Gastroesophageal sphincter (tissue), 4 donors: ENCODE measurements around the gene KLHL17. TPM values are rescaled to one million over a fixed set of nuclear protein-coding genes. Genes with fewer than 3 reads are reported as not detected.

Experiments used
- ATAC-seq: fragments of 150-250 bp; one replicate; pipeline ENCODE4 v1.9.1; 2016; ENCODE audit warnings: mild to moderate bottlenecking, moderate library complexity
- H3K27ac ChIP-seq, 4 donors: fragments of 200-600 bp; sonication (generic) in 3 of 4; 1 replicate in 3 of 4; 2 replicates in 1 of 4; pipeline ENCODE4 v1.5.1; 2016 to 2019
- H3K27me3 ChIP-seq: fragments of 200-600 bp; sonication (generic); one replicate; pipeline ENCODE4 v1.5.1; 2019
- H3K36me3 ChIP-seq, 2 donors: fragments of 200-600 bp; sonication (generic); one replicate each; pipeline ENCODE4 v1.5.1; 2019; ENCODE audit warnings: control low read depth in 1 of 2
- H3K4me1 ChIP-seq, 3 donors: fragments of 200-600 bp; sonication (generic); 1 replicate in 2 of 3; 2 replicates in 1 of 3; pipeline ENCODE4 v1.5.1; 2016 to 2019; ENCODE audit warnings: control low read depth in 2 of 3
- H3K4me3 ChIP-seq, 2 donors: fragments of 200-600 bp; sonication (generic); one replicate each; pipeline ENCODE4 v1.5.1; 2019; ENCODE audit warnings: mild to moderate bottlenecking in 1 of 2, moderate library complexity in 1 of 2
- H3K9me3 ChIP-seq, 3 donors: fragments of 200-600 bp; sonication (generic); one replicate each; pipeline ENCODE4 v1.5.1; 2017 to 2019; ENCODE audit warnings: control low read depth in 2 of 3
- EP300 ChIP-seq: sonication (generic); formaldehyde crosslinking; IDR thresholded peaks from one replicate; pipeline ENCODE4 v1.6.1; 2017; ENCODE audit warnings: antibody characterized with exemption, mild to moderate bottlenecking
- POLR2A ChIP-seq, 2 donors: fragments of 450-650 bp; IDR thresholded peaks; one replicate each; pipeline ENCODE4 v1.6.1; 2017; ENCODE audit warnings: antibody characterized with exemption in 2 of 2, mild to moderate bottlenecking in 2 of 2, moderate library complexity in 1 of 2
- POLR2AphosphoS5 ChIP-seq: sonication (generic); formaldehyde crosslinking; IDR thresholded peaks from one replicate; pipeline ENCODE4 v1.6.1; 2017; ENCODE audit warnings: antibody characterized with exemption
- WGBS, 2 donors: methylation state at CpG; one replicate each; pipeline ENCODE4 v1.1.5; 2018; ENCODE audit warnings: low coverage in 1 of 2; 5-methylcytosine and 5-hydroxymethylcytosine counted together
- total RNA-seq, 4 donors: library from RNA; depleted of rRNA; stranded (reverse); fragments of >200 nt; gene quantifications; one replicate each; pipeline ENCODE4 v1.1.0, GENCODE V29; 2016
- TF ChIP-seq, protein P1 (sequence below), 4 experiments: fragments of 200-600 bp in 2 of 4; fragments of 450-650 bp in 2 of 4; sonication (generic) in 1 of 4; IDR thresholded peaks; one replicate each; pipeline ENCODE4 v1.5.1; 2017 to 2019; ENCODE audit warnings: antibody characterized with exemption in 4 of 4, mild to moderate bottlenecking in 2 of 4, moderate library complexity in 2 of 4

The KLHL17 gene
- total RNA-seq, 4 donors from 2014 or later: 3.6 to 12.0 (median 10.1) TPM

DNA sequence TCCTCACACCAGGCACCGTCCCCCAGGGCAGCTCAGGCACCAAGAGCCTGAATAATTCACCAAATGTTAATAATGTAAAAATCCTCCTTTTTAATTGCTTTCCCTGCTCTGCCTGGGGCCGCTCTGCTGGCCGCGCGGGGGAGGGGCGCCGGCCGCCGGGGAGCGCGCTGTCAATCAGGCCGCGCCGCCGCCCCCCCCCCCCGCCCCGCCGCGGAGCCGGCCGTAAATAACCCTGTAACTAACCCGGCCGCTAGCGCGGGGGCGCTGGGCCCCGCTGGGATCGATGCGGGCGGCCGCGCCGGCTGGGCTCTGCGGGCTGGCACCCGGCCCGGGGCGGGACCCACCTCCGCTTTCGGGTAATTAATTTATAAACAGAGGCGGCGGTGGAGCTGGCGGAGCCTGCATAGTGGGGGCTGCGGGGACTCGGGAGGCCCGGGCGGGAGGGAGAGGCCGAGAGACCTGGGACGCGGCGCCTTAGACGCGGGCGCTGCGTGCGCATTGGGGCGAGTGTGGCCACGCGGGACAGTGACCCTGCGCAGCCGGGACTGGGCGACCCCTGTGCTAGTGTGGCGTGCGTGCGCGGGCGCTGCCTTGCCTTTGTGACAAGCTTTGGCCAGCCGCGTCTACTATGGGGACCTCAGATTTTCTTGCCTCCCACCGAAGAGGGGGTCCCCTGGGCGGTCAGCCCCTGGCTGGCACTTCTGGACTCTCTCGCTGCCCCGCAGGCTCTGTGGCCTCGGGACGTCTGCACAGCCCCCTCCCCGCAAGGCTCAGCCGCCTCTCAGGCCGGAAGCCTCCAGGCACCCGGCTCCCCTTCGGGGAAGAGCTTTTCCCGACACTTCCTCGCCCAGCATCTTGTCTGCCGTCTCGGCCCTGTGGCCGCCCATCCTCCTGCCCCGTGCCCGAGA is 20.0 kb upstream of the KLHL17 start:
- Histone ChIP-seq H3K27ac (peak overlapping the region in 3 of 4 donors; percentile 67 to 79 (median 78)), H3K9me3 (no peaks in the 10 kb centered on the region), H3K36me3 (peaks cover 0 to 12% of the 10 kb centered on the region in 2 donors), H3K27me3 (peaks cover 85% of the 10 kb centered on the region), H3K4me1 (peaks cover 0 to 73% (median 50%) of the 10 kb centered on the region in 3 donors), H3K4me3 (peak overlapping the region in 1 of 2 donors; percentile 47)
- peak; percentile 40 for ATAC-seq
- peak; percentile 59 for TF ChIP-seq POLR2AphosphoS5
- no peak for TF ChIP-seq EP300
- TF ChIP-seq, protein P1, sequence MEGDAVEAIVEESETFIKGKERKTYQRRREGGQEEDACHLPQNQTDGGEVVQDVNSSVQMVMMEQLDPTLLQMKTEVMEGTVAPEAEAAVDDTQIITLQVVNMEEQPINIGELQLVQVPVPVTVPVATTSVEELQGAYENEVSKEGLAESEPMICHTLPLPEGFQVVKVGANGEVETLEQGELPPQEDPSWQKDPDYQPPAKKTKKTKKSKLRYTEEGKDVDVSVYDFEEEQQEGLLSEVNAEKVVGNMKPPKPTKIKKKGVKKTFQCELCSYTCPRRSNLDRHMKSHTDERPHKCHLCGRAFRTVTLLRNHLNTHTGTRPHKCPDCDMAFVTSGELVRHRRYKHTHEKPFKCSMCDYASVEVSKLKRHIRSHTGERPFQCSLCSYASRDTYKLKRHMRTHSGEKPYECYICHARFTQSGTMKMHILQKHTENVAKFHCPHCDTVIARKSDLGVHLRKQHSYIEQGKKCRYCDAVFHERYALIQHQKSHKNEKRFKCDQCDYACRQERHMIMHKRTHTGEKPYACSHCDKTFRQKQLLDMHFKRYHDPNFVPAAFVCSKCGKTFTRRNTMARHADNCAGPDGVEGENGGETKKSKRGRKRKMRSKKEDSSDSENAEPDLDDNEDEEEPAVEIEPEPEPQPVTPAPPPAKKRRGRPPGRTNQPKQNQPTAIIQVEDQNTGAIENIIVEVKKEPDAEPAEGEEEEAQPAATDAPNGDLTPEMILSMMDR (IDR thresholded peaks at IDR 0.05): peak in 2 of 4 experiments; percentile 20 to 30
- no peak for TF ChIP-seq POLR2A (IDR thresholded peaks at IDR 0.05)
- 0% methylated on average over 1 of the region's 86 CpGs; no CpG with 5 or more reads in 1 of the 2 donors for WGBS, 2 donors

DNA sequence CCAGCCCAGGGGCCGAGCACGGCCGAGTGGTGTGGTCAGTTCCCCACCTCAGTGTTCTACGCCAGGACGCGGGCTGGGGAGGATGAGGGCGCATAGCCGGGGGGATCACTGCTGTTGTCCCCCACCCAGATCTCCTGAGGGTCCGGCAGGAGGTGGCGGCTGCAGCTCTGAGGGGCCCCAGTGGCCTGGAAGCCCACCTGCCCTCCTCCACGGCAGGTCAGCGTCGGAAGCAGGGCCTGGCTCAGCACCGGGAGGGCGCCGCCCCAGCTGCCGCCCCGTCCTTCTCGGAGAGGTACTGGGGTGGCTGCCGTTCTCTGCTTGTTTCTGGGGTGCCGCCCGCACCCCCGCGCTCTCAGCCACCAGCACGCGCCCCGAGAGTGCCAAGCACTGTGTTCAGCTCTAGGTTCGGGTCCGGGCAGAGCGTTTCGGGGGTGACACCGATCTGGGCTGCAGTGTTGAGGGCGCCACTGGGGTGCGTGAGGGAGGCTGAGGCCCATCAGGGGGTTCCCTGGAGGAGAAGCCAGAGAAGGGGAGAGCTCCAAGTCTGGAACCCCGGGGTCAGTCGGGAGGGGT is 19.3 kb upstream of the KLHL17 start:
- no peak for ATAC-seq
- Histone ChIP-seq H3K4me1 (peaks cover 0 to 67% (median 45%) of the 10 kb centered on the region in 3 donors), H3K4me3 (peak overlapping the region in 1 of 2 donors; percentile 47), H3K9me3 (no peaks in the 10 kb centered on the region), H3K27me3 (peaks cover 78% of the 10 kb centered on the region), H3K27ac (peak overlapping the region in 3 of 4 donors; percentile 67 to 79 (median 78)), H3K36me3 (peaks cover 0 to 20% of the 10 kb centered on the region in 2 donors)
- no CpG with 5 or more reads among the region's 36 CpGs for WGBS, 2 donors
- TF ChIP-seq POLR2AphosphoS5 (no peak), EP300 (no peak), POLR2A (IDR thresholded peaks at IDR 0.05) (no peak)
- TF ChIP-seq, protein P1 (IDR thresholded peaks at IDR 0.05): no peak

DNA sequence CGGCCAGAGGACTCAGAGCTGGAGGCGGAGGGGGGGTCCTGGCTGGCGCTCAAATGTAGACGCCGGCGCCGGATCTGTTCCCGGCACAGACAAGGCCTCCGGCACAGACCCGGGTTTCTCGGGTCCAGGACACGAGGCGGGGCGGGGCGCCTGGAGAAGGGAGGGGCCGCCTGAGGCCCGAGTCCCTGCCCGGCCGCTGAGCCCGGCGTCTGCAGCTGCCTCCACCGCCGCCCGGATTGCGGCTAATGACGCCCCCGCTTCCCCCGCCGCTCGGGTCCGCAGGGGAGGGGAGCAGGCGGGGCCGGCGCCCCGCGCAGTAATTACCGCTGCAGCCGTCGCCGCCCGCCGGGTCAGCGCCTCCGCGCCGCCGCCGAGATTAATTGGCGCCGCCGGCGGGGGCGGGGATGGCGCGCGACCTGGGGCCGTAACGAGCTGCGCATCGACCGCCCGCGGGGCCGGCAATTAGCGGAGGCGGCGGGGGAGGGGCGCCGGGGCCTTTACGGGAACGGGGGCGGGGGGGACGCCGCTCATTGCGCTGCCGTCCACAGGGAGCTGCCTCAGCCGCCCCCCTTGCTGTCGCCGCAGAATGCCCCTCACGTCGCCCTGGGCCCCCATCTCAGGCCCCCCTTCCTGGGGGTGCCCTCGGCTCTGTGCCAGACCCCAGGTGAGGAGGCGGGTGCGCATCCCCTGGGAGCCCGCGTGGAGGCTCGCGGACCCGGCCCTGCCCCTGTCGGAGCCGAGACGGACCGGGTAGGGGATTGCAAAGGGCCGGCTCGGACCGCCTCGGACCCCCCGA is 18.6 kb upstream of the KLHL17 start:
- WGBS, 2 donors: 0% methylated on average over 1 to 6 of the region's 98 CpGs
- TF ChIP-seq EP300 (no peak), POLR2AphosphoS5 (peak; percentile 21), POLR2A (IDR thresholded peaks at IDR 0.05) (no peak)
- TF ChIP-seq, protein P1 (IDR thresholded peaks at IDR 0.05): no peak
- ATAC-seq: peak; percentile 62
- peaks cover 0 to 66% (median 45%) of the 10 kb centered on the region in 3 donors for H3K4me1 ChIP-seq
- H3K36me3 ChIP-seq: peaks cover 0 to 26% of the 10 kb centered on the region in 2 donors
- no peaks in the 10 kb centered on the region for H3K9me3 ChIP-seq
- H3K27me3 ChIP-seq: peaks cover 71% of the 10 kb centered on the region
- H3K4me3 ChIP-seq: peak overlapping the region; percentile 1 to 47
- H3K27ac ChIP-seq: peak overlapping the region in 3 of 4 donors; percentile 67 to 79 (median 78)

DNA sequence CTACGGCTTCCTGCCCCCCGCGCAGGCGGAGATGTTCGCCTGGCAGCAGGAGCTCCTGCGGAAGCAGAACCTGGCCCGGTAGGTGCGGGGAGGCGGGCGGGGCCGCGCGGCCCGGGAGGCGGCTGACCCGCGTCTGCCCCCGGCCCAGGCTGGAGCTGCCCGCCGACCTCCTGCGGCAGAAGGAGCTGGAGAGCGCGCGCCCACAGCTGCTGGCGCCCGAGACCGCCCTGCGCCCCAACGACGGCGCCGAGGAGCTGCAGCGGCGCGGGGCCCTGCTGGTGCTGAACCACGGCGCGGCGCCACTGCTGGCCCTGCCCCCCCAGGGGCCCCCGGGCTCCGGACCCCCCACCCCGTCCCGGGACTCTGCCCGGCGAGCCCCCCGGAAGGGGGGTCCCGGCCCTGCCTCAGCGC is 18.0 kb upstream of the KLHL17 start:
- Histone ChIP-seq H3K27ac (peak overlapping the region in 3 of 4 donors; percentile 67 to 79 (median 78)), H3K36me3 (peaks cover 0 to 33% of the 10 kb centered on the region in 2 donors), H3K4me3 (peak overlapping the region in 1 of 2 donors; percentile 47), H3K4me1 (peaks cover 0 to 66% (median 45%) of the 10 kb centered on the region in 3 donors), H3K27me3 (peaks cover 65% of the 10 kb centered on the region), H3K9me3 (no peaks in the 10 kb centered on the region)
- ATAC-seq: no peak
- no CpG with 5 or more reads among the region's 48 CpGs for WGBS, 2 donors
- TF ChIP-seq POLR2A (IDR thresholded peaks at IDR 0.05) (no peak), POLR2AphosphoS5 (no peak), EP300 (no peak)
- TF ChIP-seq, protein P1 (IDR thresholded peaks at IDR 0.05): no peak
